ENCODE results near the gene ARFGEF2. TPM values are rescaled to one million over a fixed set of nuclear protein-coding genes. Genes with fewer than 3 reads are reported as not detected.

The ARFGEF2 gene
- total RNA-seq, 1 donor from 2014 or later, result 22.9 TPM

- H3K4me1 Mint-ChIP-seq (ENCODE audit: low read depth), result no peaks in the 10 kb centered on the region
These were observed 43.8 kb downstream of the ARFGEF2 start for GRCh38 chr20:48965189-48965910.

GRCh38 chr20:48970681-48971365 lies 49.3 kb downstream of the ARFGEF2 start:
- DNase-seq (ENCODE audit: low spot score, unreplicated experiment), result no peak
- no peaks in the 10 kb centered on the region for H3K9me3 Mint-ChIP-seq (ENCODE audit: low read depth)
- no peak overlapping the region for H3K4me3 Mint-ChIP-seq (ENCODE audit: low read depth)
- no peak overlapping the region for H3K27ac Mint-ChIP-seq
- no peaks in the 10 kb centered on the region for H3K4me1 Mint-ChIP-seq (ENCODE audit: low read depth)
- no peaks in the 10 kb centered on the region for H3K27me3 Mint-ChIP-seq
- H3K36me3 Mint-ChIP-seq (ENCODE audit: insufficient read depth), result peaks cover 17% of the 10 kb centered on the region
- no peak for TF ChIP-seq CTCF (IDR thresholded peaks at IDR 0.05; ENCODE audit: unreplicated experiment)

More at GRCh38 chr20:48965189-48965910, 43.8 kb downstream of the ARFGEF2 start:
- Mint-ChIP-seq H3K27ac (peak overlapping the region; percentile 45), H3K36me3 (ENCODE audit: insufficient read depth) (peaks cover 18% of the 10 kb centered on the region), H3K4me3 (ENCODE audit: low read depth) (no peak overlapping the region), H3K27me3 (no peaks in the 10 kb centered on the region), H3K9me3 (ENCODE audit: low read depth) (no peaks in the 10 kb centered on the region)
- no peak for TF ChIP-seq CTCF (IDR thresholded peaks at IDR 0.05; ENCODE audit: unreplicated experiment)
- no peak for DNase-seq (ENCODE audit: low spot score, unreplicated experiment)

GRCh38 chr20:48971956-48972355 lies 50.4 kb downstream of the ARFGEF2 start:
- Mint-ChIP-seq H3K4me3 (ENCODE audit: low read depth) (no peak overlapping the region), H3K4me1 (ENCODE audit: low read depth) (no peaks in the 10 kb centered on the region)

DNA sequence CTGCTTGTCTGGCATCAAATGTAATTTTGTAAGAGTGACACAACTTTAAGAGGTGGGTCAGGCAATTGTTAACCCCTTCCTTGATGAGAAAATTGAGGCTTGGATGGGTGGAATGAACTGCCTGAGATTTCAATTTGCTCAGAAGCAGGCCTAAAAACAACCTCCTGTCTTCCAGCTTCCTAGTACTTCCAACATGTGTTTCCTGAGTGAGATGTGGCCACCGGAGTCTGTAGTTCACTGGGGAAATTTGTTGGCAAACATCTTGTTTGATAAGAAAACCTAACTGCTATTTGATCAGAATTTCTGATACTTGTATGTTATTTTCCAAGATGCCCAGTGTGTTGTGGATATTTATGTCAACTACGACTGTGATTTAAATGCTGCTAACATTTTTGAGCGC lies 51.3 kb downstream of the ARFGEF2 start:
- no peaks in the 10 kb centered on the region for H3K4me1 Mint-ChIP-seq (ENCODE audit: low read depth)
- no peak overlapping the region for H3K27ac Mint-ChIP-seq
- H3K4me3 Mint-ChIP-seq (ENCODE audit: low read depth), result no peak overlapping the region

More at GRCh38 chr20:48971956-48972355, 50.4 kb downstream of the ARFGEF2 start:
- H3K9me3 Mint-ChIP-seq (ENCODE audit: low read depth), result no peaks in the 10 kb centered on the region
- H3K36me3 Mint-ChIP-seq (ENCODE audit: insufficient read depth), result peaks cover 22% of the 10 kb centered on the region
- no peak overlapping the region for H3K27ac Mint-ChIP-seq
- DNase-seq (ENCODE audit: low spot score, unreplicated experiment), result no peak
- H3K27me3 Mint-ChIP-seq, result no peaks in the 10 kb centered on the region
- TF ChIP-seq CTCF (IDR thresholded peaks at IDR 0.05; ENCODE audit: unreplicated experiment), result no peak

More for the DNA sequence above, 51.3 kb downstream of the ARFGEF2 start:
- Mint-ChIP-seq H3K9me3 (ENCODE audit: low read depth) (no peaks in the 10 kb centered on the region), H3K27me3 (no peaks in the 10 kb centered on the region), H3K36me3 (ENCODE audit: insufficient read depth) (peaks cover 28% of the 10 kb centered on the region)
- DNase-seq (ENCODE audit: low spot score, unreplicated experiment), result no peak
- TF ChIP-seq CTCF (IDR thresholded peaks at IDR 0.05; ENCODE audit: unreplicated experiment), result no peak
